Fibroblast of skin of left biceps (primary cell): Measurements from ENCODE around the gene AKAP17A.
"Not testable (repeated sequence)": the region's sequence is repeated elsewhere in the genome, so short reads cannot be mapped to it uniquely, and the experiment has no call there.

ENCODE experiments used
- DNase-seq, 2 experiments: peaks; one replicate each; pipeline ENCODE4 v3.0.0-alpha.2; 2013; ENCODE audit warnings: low read depth in 2 of 2

AKAP17A gene

GRCh38 chrX:1591102-1591862 is at the start of gene AKAP17A:
Gene AKAP17A (plus strand): TSS chrX:1591604. CDS start chrX:1593463, 1,859 bp downstream.
- DNase-seq = peak; percentile 81 to 84

GRCh38 chrX:1542994-1543725 is 48.2 kb upstream of the AKAP17A start:
- no peak for DNase-seq

DNA sequence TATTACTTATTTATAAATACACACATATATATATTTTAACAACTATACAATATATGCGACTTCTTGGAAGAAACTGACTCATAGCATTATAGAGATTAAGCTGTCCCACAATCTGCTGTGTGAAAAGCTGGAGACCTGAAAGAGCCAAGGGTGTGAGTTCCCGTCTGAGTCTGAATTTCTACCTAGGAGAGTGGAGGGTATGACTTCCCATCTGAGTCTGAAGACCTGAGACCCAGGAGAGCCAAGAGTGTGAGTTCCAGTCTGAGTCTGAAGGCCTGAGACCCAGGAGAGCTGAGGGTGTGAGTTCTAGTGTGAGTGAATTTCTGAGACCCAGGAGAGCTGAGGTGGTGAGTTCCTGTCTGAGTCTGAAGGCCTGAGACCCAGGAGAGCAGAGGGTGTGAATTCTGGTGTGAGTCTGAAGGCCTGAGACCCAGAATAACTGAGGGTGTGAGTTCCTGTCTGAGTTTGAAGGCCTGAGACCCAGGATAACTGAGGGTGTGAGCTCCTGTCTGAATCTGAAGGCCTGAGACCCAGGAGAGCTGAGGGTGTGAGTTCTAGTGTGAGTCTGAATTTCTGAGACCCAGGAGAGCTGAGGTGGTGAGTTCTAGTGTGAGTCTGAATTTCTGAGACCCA is 45.5 kb upstream of the AKAP17A start:
- DNase-seq = no peak

- DNase-seq = no peak
Measured at GRCh38 chrX:1546691-1547251, 44.6 kb upstream of the AKAP17A start.

GRCh38 chrX:1551959-1552546 is 39.4 kb upstream of the AKAP17A start:
- DNase-seq = no peak

GRCh38 chrX:1554469-1555210 is 36.8 kb upstream of the AKAP17A start:
- DNase-seq = no peak

- DNase-seq = no peak
Measured at GRCh38 chrX:1555370-1555769, 36.0 kb upstream of the AKAP17A start.

GRCh38 chrX:1557442-1557841 is 34.0 kb upstream of the AKAP17A start:
- DNase-seq = not testable (repeated sequence)

DNA sequence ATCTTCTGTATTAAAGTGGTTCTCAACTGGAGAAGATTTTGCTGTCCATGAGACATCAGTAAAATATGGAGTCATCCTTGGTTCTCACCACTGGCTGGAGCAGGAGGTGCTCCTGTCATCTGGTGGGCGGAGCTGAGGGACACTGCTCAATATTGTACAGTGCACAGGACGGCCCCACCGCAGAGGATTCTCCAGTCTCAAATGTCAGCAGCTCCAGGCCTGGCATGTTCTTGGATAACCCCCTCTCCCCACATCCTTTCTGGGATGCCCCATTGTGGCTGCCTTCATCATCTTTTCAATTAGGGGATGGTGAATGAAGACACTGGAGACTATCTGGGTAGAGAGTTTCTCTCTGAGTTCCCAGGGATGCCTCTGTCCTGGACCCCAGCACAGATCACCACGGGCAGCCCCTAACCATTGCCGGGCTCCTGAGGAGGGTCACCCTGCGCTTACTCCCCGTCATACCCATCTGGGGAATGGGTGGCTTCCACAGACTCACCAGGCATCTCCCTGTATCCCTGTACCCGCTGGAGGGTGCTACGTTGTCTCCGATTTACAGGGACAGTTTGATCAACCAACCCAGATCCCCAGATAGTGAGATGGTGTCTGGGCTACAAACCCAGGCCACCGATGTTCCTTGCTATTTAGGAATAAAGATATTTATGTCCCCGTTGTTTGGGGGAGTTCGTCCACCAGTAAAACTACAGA is 32.5 kb upstream of the AKAP17A start:
- no peak for DNase-seq

DNA sequence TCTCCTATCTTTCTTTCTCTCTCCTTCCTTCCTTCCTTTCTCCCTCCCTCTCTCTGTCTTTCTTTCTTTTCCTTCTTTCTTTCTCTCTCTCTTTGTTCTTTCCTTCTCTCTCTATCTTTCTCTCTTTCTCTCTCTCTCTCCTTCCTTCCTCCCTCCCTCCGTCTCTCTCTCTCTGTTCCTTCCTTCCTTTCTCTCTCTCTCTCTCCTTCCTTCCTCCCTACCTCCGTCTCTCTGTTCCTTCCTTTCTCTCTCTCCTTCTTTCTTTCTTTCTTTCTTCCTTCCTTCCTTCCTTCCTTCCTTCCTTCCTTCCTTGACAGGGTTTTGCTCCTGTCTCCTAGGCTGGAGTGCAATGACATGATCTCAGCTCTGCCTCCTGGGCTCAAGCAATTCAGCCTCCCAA is 30.2 kb upstream of the AKAP17A start:
- DNase-seq = no peak

GRCh38 chrX:1564077-1564476 is 27.3 kb upstream of the AKAP17A start:
- not testable (repeated sequence) for DNase-seq

DNA sequence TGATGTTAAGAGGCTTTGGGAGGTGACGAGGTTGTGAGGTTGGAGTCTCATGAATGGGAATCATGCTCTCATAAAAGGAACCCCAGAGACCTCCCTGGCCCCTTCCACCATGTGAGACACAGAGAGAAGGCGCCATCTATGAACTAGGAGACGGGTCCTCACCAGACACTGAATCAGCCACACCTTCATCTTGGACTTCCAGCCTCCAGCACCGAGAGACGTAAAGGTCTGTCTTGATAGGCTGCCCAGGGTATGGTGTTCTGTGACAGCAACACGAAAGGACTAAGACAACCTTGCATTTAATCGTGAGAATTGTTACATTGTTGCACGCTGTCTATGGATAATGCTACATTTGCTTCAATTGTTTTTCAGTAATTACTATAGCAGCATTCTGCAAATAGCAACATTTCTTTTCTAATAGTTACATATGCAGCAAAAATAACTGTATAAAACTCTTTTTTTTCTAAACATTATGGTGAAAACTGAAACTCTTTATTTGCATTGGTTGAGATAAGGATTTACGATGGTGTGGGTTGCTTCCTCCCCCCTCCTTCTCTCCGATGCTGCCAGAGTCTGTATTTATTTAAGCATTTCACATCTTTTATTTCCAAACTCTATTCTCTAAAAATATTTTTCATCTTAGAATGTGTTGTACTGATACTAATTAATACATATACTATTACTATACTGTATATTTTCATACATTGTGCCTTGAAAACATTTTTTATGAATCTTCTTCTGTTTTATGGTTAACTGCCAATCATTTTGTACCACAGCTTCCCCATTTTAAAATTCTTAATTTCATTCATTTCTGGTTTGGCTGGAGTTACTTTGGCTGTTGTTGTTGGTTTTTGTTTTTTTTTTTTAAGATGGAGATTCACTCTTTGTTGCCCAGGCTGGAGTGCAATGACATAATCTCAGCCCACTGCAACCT is 26.4 kb upstream of the AKAP17A start:
- no peak for DNase-seq

DNA sequence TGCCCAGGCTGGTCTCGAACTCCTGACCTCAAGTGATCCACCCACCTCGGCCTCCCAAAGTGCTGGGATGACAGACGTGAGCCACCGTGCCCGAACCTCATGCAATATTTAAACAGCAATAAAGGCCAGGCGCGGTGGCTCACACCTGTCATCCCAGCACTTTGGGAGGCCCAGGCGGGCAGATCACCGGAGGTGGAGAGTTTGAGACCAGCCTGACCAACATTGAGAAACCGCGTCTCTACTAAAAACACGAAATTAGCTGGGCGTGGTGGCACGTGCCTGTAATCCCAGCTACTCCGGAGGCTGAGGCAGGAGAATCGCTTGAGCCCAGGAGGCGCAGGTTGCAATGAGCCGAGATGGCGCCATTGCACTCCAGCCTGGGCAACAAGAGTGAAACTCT is 17.2 kb upstream of the AKAP17A start:
- DNase-seq = not testable (repeated sequence)

GRCh38 chrX:1576201-1576992 is 15.0 kb upstream of the AKAP17A start:
- no peak for DNase-seq

DNA sequence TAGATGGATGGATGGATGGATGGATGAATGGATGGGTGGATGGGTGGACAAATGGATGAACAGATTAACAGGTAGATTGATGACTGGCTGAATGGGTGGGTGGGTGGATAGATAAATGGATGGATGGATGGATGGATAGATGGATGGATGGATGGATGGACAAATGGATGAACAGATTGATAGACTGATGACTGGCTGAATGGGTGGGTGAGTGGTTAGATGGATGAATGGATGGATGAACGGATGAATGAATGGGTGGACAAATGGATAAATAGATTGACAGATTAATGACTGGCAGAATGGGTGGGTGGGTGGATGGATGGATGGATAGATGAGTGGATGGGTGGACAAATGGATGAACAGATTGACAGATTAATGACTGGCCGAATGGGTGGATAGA is 13.6 kb upstream of the AKAP17A start:
- no peak for DNase-seq

DNA sequence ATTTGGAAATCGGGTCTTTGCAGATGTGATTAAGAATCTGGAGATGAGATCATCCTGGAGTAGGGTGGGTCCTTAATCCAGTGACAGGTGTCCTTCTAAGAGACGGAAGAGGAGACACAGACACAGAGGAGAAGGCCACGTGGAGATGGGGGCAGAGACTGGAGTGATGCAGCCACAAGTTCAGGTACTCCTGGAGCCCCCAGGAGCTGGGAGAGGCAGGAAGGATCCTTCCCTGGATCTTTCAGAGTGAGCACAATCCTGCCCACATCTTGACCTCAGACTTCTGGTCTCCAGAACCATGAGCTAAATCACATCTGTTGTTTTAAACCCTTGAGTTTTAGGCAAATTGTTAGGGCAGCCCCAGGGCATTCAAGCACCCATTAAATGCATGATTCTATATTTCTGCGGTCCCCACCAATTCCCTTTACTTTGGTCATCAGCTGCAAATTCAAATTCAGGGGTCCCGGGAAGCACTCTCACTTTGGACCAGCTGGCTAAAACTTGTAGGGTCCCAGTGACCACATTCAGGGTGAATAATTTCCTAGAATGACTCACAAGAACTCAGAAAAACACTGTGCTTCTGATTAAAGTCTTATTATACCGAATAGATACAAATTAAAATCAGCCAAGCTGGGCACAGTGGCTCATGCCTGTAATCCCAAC is 12.8 kb upstream of the AKAP17A start:
- no peak for DNase-seq

DNA sequence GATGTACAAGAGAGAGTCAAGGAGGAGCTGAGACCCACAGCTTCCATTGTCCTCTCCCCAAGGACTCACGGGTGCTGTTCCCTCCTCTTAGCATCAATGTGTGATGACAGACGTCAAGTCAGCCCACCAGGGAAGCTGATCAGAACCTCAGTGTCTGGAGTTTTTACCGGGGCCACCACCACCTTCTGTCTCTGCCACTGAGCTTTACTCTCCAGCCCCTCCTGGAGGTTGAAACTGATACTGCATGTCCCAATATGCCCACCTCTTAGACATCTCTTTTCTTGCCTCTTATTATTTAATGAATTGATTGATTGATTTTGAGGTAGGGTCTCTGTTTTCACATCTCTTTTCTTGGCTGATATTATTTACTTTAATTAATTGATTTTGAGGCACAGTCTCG is 10.3 kb upstream of the AKAP17A start:
- DNase-seq = no peak
